HG02610 (cell line): ENCODE measurements around the gene ARSI.

Experiments
- ATAC-seq: cut with Tn5 transposase; IDR thresholded peaks from one replicate; pipeline ENCODE4 v1.9.1; 2021; ENCODE audit warnings: mild to moderate bottlenecking, moderate library complexity; ENCODE audit not compliant: unreplicated experiment

ARSI gene

DNA sequence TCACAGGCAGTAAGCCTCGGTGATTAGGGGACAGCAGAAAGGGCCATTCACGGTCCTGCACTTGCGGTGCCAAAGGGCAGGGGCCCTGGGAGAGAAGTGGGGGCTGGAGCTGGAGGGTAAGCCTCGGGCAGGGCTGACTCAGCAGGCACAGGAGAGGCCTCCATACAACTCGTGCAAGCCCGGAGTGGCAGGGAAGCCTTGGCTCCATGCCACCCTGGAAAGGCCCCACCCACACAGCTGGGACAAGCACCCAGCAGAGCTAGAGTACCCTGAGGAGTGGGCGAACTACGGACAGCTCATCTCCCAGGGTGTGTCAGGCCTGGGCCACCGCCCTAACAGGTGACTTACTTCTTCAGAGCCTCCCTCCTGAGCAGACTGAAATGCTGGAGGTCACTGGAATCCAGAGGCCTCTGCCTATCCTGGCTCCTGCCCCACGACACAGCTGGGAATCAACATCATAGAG lies 7.5 kb downstream of the ARSI start:
- no peak for ATAC-seq

DNA sequence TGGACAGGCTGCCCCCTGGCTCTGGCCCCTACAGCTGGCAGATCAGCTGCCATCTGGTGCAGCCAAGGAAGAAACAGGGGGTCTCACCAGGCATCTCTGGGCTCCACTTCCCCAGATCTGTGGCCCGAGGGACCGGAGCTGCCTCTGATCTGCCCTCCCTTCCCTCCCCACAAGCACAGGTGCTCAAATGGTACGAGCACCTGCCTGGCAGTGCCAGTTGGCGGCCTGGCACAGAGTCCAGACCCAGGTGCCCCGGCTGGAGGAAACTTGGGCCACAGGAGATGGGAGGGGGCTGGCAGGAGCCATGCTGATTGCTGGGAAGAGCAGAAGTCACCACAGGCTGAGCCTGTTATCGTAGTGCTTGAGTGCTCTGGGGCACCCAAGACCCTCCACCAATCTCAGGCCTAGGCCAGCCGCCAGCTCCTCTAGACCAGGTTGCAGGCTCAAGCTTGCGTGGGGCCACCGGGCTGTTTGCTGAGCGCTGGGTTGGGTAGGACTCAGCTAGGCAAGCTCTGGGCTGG lies 8.1 kb downstream of the ARSI start:
- ATAC-seq = no peak

DNA sequence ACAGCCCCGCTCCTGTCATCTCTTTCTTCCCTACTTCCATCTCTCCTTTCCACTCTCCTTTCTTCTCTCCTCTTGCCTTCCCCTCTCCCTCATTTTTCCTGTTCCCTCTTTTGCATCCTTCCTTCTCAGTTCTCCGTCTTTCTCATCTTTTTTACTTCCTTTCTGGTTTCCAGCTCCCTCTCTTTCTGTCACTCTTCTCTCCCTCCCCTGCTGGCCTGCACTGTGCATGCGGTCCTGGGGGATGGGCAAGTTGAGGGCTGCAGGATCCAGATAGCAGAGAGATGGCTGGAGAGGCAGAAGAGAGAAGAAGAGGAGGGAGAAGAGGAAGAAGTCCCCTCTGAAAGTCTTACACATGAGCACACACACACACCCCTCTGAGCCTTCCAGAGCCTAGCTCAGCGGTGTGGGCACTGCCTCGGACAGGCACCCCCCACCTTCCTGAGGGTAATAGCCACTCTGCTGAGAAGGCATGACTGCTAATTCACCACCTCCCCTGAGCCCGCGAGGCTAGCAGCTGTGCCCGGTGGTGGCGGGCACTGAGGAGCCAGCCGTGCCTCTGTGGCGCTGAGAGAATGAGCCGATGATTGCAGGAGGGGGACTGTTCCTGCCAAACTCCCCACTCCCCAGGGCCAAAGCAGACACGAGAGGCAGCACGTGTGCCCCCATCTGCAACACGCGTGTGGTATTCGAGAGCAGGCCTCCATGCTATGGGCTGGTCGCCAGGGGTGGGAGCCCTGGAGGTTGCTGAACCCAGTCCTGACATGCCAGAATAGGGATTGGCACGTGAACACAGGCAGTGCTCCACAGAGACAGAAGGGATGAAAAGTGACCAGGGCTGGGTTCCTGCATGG lies 9.4 kb downstream of the ARSI start:
- ATAC-seq = no peak

DNA sequence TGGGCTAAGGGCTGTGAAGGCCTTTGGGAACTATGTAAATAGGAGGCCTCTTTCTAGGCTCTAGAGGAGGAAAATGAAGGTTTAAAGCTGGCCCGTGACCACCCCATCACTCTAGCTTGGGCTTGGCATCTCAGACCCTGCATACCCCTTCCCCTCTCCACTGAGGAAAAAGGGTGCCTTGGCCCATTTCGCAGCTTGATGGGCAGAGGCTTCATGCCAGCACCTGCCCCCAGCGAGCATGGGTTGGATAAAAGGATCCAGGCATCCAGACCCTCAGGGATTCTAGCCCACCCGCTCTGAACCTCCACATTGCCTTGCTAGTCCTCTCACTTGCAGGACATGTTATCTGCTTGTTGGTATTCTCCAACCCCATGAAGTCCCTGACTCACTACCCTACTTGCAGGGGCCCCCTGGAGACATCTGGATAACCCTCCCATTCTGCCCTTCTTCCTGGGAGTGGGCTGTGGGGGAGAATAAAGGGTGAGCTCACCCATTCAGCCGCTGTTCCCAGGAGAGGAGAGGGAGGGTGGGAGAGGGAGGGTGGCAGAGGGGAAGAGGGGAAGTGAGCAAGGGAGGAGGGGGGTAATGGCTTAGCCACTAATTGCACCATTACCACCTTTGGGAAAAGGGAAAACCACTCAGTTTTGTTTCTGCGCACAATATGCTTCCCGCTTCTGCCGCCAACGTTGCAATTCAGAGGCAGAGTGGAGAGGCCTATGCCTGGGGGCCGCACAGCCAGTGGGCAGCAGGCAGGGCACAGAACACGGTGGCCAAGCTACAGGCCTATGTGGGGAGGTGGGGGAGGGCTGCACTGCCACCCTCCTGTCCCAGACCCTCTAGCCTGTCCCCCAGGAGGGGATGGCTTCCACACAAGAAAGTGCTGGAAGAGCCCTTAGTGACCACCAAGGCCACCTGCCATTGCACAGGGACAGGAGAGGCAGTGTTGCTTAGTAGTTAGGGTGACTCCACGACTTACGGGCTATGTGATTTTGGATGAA lies 11.0 kb downstream of the ARSI start:
- ATAC-seq = no peak

DNA sequence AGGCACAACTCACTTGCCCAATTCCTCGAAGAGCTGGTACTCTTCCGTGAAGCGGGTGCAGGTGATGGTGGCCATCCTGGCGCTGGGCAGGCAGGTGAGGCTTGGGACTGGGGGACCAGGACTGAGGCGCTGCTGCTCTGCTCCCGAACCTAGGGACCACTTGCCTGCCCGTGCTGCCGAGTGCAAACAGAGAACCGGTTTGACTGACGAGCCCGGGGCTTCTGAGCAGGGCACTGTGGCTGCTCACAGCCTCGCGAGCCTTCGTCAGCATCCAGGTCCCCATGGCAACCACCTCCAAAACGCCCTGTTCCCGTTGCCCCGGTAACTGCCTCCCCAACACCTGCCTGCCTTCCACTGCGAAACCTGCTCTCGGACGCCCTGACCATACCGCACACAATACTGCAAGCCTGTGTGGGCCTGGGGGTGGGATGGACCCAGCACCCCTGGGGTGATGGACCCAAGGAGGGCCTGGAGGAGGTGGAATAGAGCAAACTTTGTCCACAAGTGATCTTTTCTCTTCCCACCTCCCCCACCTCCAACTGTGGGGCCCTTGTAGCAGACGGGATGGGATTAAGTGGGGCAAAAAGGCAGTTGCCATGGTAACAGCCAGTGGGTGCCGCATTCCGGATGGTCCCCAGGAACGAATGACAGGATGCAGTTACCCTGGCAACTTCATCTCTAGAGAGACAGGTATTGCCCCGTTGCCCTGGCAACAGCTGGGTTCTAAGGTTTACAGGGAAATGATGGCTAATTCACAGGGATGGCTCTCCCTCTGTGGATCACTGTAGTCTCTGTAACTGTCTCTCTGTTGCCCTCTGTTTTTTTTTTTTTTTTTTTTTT lies 12.9 kb downstream of the ARSI start, which contains the start of gene CAMK2A:
Gene CAMK2A, minus strand, starts transcription at position 223 of the 840 bp plus-strand sequence. Its CDS starts 148 bp downstream, at position 75.
- no peak for ATAC-seq

DNA sequence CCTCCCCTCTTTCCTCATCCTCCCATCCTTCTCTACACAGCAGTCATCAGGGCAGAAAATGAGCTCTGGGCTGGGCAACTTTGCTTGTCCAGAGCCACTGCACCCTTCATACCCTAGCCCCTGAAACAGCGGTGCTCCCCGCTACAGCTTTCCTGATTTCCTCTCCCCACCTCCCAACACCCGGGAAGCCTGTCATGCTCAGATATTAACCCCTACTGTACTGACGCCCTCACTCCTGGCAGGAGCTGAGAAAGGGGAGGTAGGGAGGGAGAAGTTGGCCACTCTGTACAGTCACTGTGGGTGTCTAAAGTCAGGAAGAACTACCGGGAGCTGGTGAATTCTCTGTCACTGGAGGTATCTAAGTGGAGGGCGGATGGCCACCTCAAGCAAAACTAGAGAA lies 13.9 kb downstream of the ARSI start:
- ATAC-seq = no peak

DNA sequence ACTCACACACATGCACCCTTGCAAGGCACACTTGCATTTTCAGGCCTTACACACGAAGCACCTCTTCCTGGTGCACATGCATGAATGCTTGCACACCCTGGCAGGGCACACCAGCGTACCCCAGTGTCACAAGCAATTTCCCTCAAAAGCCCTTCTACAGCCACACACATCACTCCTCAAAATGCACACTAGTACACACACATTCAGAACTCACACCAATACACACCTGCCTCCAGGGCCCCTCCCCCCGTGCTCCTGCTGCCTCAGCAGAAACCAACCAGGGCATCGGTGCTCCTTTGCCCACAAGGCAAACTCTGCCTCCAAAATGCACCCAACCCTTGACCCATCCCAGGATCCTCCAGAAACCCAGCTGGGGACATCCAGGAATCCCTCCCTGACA lies 14.3 kb downstream of the ARSI start:
- no peak for ATAC-seq

DNA sequence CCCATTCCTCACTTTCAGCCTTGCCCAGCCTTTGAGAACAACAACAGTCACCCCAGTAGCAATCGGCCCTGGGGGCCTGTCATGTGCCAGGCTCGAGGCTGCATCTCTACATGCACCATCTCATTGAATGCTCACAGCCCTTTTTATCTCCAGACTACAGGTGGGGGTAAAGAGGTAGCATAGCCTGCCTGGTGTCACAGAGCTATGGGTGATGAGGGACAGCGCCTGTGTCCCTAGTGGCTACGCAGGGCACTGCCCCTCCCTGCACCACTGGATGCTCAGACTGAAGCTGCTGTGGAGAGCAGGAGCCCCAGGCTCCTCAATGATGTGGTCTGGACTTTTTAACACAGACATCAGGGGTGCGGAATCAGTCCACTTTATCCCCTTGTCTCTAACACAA lies 15.9 kb downstream of the ARSI start:
- ATAC-seq = peak; percentile 41

DNA sequence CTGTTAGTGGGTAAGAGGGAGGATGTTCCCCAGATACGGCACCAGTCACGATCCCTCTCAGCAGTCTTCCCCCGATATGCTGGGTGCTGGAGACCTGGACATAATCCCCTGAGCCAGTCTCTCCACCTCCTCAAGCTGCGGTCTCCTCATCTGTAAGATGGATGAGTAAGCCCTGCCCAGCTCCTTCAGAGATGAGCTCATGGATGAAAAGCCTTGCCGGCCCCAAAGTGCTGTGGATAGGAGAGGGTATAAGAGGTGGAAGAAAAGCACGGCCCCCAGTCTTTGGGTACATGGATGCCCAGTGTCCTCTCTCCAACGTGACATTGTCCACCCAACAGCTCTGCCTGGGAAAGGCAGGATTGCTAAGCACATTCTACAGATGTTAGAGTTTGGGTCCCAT lies 17.6 kb downstream of the ARSI start:
- ATAC-seq = no peak

DNA sequence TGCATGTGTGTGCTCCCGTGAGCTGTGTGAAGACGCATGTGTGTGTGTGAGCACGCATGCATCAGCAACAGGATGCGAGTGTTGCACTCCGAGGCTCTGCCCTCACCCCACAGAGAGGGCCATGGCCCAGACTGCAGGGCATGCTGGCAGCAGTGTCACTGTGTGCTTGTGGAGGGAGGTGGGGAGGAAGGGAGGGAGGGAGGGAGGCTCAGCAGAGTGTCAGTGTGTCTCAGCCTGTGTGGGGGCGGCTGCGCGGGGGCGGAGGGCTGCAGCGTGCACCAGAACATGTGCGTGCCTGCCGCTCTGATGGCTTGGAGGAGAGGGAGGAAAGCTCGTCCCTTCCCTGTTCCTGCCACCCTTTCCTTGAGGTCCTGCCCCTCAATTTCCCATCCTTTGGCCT lies 18.4 kb downstream of the ARSI start:
- no peak for ATAC-seq

DNA sequence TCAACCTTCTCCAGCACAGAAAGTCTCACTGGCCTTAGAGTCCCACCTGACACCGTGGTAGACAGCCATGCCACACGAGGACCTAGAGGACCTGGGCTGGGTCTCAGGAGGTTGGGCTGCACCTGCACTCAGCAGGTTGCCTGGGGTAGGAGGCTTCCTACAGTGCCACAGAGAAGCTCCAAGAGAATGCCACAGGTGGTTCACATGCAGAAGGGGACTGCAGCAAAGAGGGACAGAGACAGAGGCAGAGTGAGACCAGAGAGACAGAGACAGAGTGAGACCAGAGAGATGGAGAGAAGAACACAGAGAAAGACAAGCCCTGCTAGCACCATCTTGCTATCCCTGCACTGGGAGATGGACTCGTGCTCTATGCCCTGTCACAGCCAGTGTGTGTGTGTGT lies 18.8 kb downstream of the ARSI start:
- no peak for ATAC-seq

DNA sequence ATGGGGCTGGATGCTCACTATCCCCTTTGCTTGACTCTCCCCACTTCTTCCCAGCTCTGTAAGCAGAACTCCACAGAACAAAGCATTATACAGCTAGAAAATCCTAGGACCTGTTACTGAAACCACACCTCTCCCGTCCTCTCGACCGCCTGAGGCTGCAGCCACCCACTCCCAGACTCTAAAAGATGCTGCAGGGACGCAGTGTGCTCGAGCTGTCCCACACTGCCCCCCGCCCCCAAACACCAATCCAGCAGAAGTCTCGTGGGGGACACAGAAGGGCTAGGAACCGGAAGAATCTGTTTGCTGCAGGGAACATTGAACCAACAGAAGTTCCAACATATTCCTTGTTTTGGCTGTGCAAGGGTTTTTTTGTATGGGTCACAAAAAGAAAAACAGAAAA lies 20.7 kb downstream of the ARSI start:
- no peak for ATAC-seq

DNA sequence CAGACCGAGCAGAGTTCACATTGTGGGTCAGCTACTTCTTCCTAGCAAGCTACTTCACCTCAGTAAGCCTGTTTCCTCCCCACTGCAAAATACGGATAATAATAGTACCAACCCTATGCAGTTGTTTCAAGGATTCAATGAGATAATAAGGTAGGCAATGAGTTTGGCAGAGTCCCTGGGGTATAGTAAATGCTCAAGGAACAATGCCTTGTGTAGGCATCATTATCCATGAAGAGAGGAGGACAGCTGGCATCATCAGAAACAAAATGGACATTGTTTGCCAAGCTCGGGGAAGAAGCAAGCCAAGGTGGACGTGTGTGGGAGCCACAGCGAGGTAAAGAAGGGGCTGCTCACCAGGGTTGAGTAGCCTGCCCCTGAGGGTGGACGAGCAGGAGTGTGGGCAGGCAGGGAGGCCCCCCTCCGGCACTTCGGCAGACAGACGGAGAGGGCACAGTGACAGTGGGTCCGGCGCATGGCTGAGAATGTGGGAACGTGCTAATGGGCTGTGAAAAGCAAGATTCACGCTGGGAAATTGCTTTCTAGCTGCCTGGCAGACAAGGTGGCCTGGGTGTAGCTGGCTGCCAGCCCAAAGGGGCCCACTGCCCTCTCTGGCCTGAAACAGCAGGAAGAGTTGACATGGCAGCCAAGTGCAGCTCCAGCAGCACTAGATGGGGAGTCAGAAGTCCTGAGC lies 23.2 kb downstream of the ARSI start:
- no peak for ATAC-seq

DNA sequence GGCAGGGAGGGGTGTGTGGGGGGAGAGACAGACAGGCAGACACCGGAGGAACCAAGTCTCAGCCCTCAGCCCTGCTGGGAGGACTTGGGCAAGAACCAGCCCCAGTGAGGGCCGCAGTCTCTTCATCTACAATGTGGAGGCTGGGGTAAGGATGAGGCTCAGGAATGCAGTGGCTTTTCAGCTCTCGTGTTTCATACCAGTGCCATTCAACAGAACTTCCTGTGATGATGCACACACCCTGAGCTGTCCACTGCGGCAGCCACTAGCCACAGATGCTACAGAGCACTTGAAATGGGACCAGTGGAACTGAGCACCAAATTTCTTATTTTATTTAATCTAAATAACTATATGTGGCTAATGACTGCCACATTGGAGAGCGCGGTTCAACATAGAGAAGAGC lies 23.8 kb downstream of the ARSI start:
- no peak for ATAC-seq

DNA sequence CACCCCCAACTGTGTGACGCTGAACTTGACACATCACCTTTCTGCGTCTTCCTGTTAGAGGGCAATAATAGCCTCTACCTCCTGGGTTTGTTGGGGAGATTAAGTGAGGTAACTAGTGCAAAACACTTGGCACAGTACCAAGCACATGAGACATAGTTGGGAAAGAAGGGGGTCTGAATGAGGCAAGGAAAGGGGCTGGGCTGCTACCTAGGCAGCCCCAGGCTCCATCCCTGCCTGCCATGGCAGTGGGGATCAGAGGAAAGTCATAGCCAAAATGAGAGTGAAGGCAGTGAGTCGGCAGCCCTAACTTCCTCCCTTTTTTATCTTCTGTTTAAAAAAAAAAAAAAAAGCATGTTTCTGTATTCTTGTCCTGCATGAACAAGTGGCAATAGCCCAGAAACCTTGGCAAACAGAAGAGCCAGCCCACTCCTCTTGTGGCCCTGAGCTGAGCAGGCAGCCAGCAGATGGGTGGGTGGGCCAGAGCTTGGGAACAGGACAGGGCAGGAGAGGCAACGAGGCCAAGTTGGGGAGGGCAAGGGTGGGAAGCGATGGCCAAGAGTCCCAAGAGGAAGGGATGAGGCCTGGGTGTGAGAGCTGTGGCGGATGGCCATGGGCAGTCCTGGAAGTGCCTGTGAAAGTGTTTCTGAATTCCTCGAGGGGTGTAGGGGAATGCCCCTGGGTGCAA lies 24.5 kb downstream of the ARSI start:
- no peak for ATAC-seq

DNA sequence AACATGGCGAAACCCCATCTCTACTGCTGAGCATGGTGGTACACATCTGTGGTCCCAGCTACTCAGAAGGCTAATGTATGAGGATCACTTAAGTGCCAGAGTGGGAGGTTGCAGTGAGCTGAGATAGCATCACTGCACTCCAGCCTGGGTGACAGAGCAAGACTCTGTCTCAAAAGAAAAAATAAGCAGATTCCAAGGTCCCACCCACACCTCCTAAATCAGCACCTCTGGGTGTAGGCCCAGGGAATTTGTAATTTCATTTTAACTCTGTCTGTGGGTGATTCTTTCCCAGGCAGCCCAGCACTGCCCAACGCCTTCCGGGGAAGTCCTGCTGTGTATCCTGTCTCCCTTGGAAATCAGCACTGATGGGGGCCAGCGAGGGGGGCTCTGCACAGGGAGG lies 25.7 kb downstream of the ARSI start:
- ATAC-seq = no peak

DNA sequence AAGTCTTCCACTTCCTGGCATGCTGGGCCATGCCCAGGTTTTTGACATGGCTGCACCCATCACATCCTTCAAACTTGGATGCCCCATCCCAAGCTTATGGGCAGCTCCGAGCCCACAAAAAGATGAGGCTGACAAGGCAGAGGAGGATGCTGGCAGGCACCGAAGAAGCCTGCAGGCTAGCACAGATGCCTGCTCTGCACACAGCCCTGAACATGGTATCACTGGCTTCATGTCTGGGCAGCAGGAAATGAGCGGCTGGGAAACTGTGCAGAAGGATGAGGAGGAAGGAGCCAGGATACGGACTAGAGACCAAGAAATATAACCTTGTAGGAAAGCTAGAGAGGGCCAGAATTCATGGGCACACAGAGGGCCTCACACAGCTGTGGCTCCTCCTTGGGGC lies 27.9 kb downstream of the ARSI start:
- no peak for ATAC-seq

DNA sequence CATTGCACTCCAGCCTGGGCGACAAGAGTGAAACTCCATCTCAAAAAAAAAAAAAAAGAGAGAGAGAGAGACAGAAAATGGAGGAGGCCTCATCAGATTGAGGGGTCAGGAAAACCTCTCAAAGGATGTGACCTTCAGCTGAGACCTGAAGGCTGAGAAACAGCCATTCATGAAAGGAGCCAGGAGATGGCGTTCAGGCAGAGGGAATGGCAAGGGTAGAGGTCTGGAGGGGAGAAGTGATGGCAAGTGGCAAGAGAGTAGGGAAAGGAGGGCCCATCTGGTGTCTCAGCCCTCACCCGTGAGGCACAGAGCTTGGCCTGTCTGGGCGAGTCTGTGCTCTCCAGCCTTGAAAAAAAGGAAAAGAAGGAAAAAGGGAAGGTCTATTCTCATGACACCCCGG lies 30.2 kb downstream of the ARSI start:
- no peak for ATAC-seq

DNA sequence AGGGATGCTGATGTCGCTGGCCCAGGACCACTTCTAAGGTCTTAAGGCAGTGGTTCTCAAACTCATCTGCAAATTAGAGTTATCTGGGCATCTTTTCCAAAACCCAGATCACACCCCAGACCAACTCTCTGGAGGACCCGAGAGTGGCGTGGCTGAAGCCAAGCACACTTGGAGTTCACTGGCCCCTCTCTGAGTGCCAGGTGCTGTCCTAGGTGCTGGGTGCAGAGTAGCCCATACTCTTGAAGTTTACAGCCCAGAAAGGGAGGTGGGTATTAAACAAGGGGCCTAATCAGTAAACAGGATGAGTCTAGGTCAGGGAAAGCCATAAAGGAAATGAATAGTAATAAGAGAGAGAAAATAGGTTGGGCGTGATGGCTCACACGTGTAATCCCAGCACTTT lies 30.8 kb downstream of the ARSI start:
- no peak for ATAC-seq
